Measurements from ENCODE around the gene DCLK1. TPM values are rescaled to one million over a fixed set of nuclear protein-coding genes. Genes with fewer than 3 reads are reported as not detected.
"Not testable (repeated sequence)": the region's sequence is repeated elsewhere in the genome, so short reads cannot be mapped to it uniquely, and the experiment has no call there.

The DCLK1 gene
- total RNA-seq, 4 donors from 2014 or later = 4.4 to 102 (median 13.3) TPM

GRCh38 chr13:35990196-35990595 lies 141.0 kb downstream of the DCLK1 start:
- TF ChIP-seq CTCF (IDR thresholded peaks at IDR 0.05) = no peak
- no peak for TF ChIP-seq POLR2A (IDR thresholded peaks at IDR 0.05)
- DNase-seq = no peak
- intact Hi-C loops (cut with DNase I; ENCODE audit: low total_unique reads) = no loop called here

GRCh38 chr13:35988648-35989081 lies 142.5 kb downstream of the DCLK1 start:
- TF ChIP-seq POLR2A (IDR thresholded peaks at IDR 0.05) (no peak), CTCF (IDR thresholded peaks at IDR 0.05) (no peak)
- H3K4me3 ChIP-seq = no peak overlapping the region
- H3K27ac ChIP-seq = no peak overlapping the region
- no peaks in the 10 kb centered on the region for H3K27me3 ChIP-seq
- H3K4me1 ChIP-seq = peaks cover 0 to 4% of the 10 kb centered on the region in 2 donors
- intact Hi-C loops (cut with DNase I; ENCODE audit: low total_unique reads) = no loop called here
- DNase-seq = no peak
- H3K36me3 ChIP-seq = no peaks in the 10 kb centered on the region
- no peaks in the 10 kb centered on the region for H3K9me3 ChIP-seq

More at GRCh38 chr13:35990196-35990595, 141.0 kb downstream of the DCLK1 start:
- Histone ChIP-seq H3K4me1 (peaks cover 0 to 4% of the 10 kb centered on the region in 2 donors), H3K27ac (no peak overlapping the region), H3K27me3 (no peaks in the 10 kb centered on the region), H3K9me3 (no peaks in the 10 kb centered on the region), H3K4me3 (no peak overlapping the region), H3K36me3 (no peaks in the 10 kb centered on the region)

GRCh38 chr13:35987572-35988513 lies 143.3 kb downstream of the DCLK1 start:
- Histone ChIP-seq H3K4me1 (no peaks in the 10 kb centered on the region), H3K36me3 (no peaks in the 10 kb centered on the region), H3K27ac (no peak overlapping the region), H3K27me3 (no peaks in the 10 kb centered on the region), H3K9me3 (no peaks in the 10 kb centered on the region), H3K4me3 (no peak overlapping the region)
- TF ChIP-seq CTCF (IDR thresholded peaks at IDR 0.05) (no peak), POLR2A (IDR thresholded peaks at IDR 0.05) (no peak)
- intact Hi-C loops (cut with DNase I; ENCODE audit: low total_unique reads) = no loop called here
- no peak for DNase-seq

GRCh38 chr13:35984776-35985453 lies 146.3 kb downstream of the DCLK1 start:
- no peak overlapping the region for H3K4me3 ChIP-seq
- H3K27me3 ChIP-seq = no peaks in the 10 kb centered on the region
- intact Hi-C loops (cut with DNase I; ENCODE audit: low total_unique reads) = no loop called here
- no peak for TF ChIP-seq POLR2A (IDR thresholded peaks at IDR 0.05)
- TF ChIP-seq CTCF (IDR thresholded peaks at IDR 0.05) = no peak
- no peaks in the 10 kb centered on the region for H3K9me3 ChIP-seq
- H3K4me1 ChIP-seq = no peaks in the 10 kb centered on the region
- no peak for DNase-seq
- no peaks in the 10 kb centered on the region for H3K36me3 ChIP-seq
- no peak overlapping the region for H3K27ac ChIP-seq

GRCh38 chr13:35984287-35984686 lies 146.9 kb downstream of the DCLK1 start:
- no peaks in the 10 kb centered on the region for H3K9me3 ChIP-seq
- H3K4me1 ChIP-seq = no peaks in the 10 kb centered on the region
- intact Hi-C loops (cut with DNase I; ENCODE audit: low total_unique reads) = no loop called here
- no peak for DNase-seq
- no peak overlapping the region for H3K4me3 ChIP-seq
- no peaks in the 10 kb centered on the region for H3K36me3 ChIP-seq
- no peak overlapping the region for H3K27ac ChIP-seq
- no peaks in the 10 kb centered on the region for H3K27me3 ChIP-seq
- TF ChIP-seq POLR2A (IDR thresholded peaks at IDR 0.05) = no peak
- TF ChIP-seq CTCF (IDR thresholded peaks at IDR 0.05) = no peak

- not testable (repeated sequence) for H3K36me3 ChIP-seq
Observed at GRCh38 chr13:35983703-35984102, 147.5 kb downstream of the DCLK1 start.

More at GRCh38 chr13:35983703-35984102, 147.5 kb downstream of the DCLK1 start:
- DNase-seq; H3K4me1 ChIP-seq; intact Hi-C loops (cut with DNase I; ENCODE audit: low total_unique reads); H3K27ac ChIP-seq; H3K9me3 ChIP-seq; H3K27me3 ChIP-seq; H3K4me3 ChIP-seq: not testable (repeated sequence)

Data from uterus (tissue), 4 donors.